HepG2 (cell line): ENCODE results near the gene CCL17. TPM values are rescaled to one million over a fixed set of nuclear protein-coding genes. Genes with fewer than 3 reads are reported as not detected.

Source experiments
- ATF7 ChIP-seq, 2 experiments: fragments of 450-650 bp in 1 of 2; sonication (generic) in 1 of 2; formaldehyde crosslinking in 1 of 2; IDR thresholded peaks; 2 replicates each; pipeline versions ENCODE4 v1.4.0 to v1.6.1; 2016 to 2020; ENCODE audit warnings: antibody characterized with exemption in 1 of 2, mild to moderate bottlenecking in 1 of 2, missing genetic modification reagents in 1 of 2
- BHLHE40 ChIP-seq: IDR thresholded peaks from 2 replicates; pipeline ENCODE4 v1.6.1; 2011; ENCODE audit warnings: low read length, improper control_type of control experiment
- CEBPB ChIP-seq: IDR thresholded peaks from 2 replicates; pipeline ENCODE4 v1.6.1; 2011; ENCODE audit warnings: low read depth, low read length, improper control_type of control experiment, borderline replicate concordance
- MAZ ChIP-seq, 2 experiments: sonication (generic) in 1 of 2; formaldehyde crosslinking in 1 of 2; IDR thresholded peaks; 2 replicates each; pipeline versions ENCODE4 v1.5.0 to v1.6.1; 2012 to 2020; ENCODE audit warnings: low read depth in 2 of 2, mild to moderate bottlenecking in 2 of 2, borderline replicate concordance in 1 of 2, improper control_type of control experiment in 1 of 2, low read length in 1 of 2, missing genetic modification reagents in 1 of 2, moderate library complexity in 1 of 2
- MTA1 ChIP-seq: sonication (generic); formaldehyde crosslinking; IDR thresholded peaks from 2 replicates; pipeline ENCODE4 v1.4.0; 2020; ENCODE audit warnings: missing genetic modification reagents, mild to moderate bottlenecking, borderline replicate concordance
- NFYC ChIP-seq: IDR thresholded peaks from 2 replicates; pipeline ENCODE4 v1.6.1; 2016; ENCODE audit warnings: missing genetic modification reagents, missing compliant biosample characterization
- NR2F2 ChIP-seq: IDR thresholded peaks from 2 replicates; pipeline ENCODE4 v1.6.1; 2012; ENCODE audit warnings: low read depth, inconsistent platforms, borderline replicate concordance
- POLR2A ChIP-seq, 2 experiments: IDR thresholded peaks; 2 replicates each; pipeline ENCODE4 v1.6.1; 2011; ENCODE audit warnings: low read depth in 2 of 2, low read length in 2 of 2, mild to moderate bottlenecking in 1 of 2, moderate library complexity in 1 of 2; ENCODE audit not compliant: insufficient read depth in 1 of 2
- RBM39 ChIP-seq: fragments of 200-400 bp; formaldehyde crosslinking; IDR thresholded peaks from one replicate; pipeline ENCODE4 v1.6.1; 2018; ENCODE audit warnings: antibody characterized with exemption, mild to moderate bottlenecking, low read depth, low read length; ENCODE audit not compliant: poor library complexity, severe bottlenecking
- REXO4 ChIP-seq: sonication (generic); formaldehyde crosslinking; IDR thresholded peaks from 2 replicates; pipeline ENCODE4 v1.8.0; 2022; ENCODE audit warnings: missing genetic modification reagents, mild to moderate bottlenecking, borderline replicate concordance
- RFX5 ChIP-seq: IDR thresholded peaks from 2 replicates; pipeline ENCODE4 v1.6.1; 2011; ENCODE audit warnings: low read depth, low read length, improper control_type of control experiment
- SKI ChIP-seq: fragments of 450-650 bp; IDR thresholded peaks from one replicate; pipeline ENCODE4 v1.6.1; 2018; ENCODE audit warnings: mild to moderate bottlenecking; ENCODE audit not compliant: partially characterized antibody
- ZNF138 ChIP-seq: sonication (generic); formaldehyde crosslinking; IDR thresholded peaks from 2 replicates; pipeline ENCODE4 v1.5.0; 2020; ENCODE audit warnings: mild to moderate bottlenecking, low read depth, missing genetic modification reagents
- ZNF230 ChIP-seq: sonication (generic); formaldehyde crosslinking; IDR thresholded peaks from 2 replicates; pipeline ENCODE4 v1.4.0; 2020; ENCODE audit warnings: mild to moderate bottlenecking, missing genetic modification reagents
- ZNF251 ChIP-seq: sonication (generic); formaldehyde crosslinking; IDR thresholded peaks from 2 replicates; pipeline ENCODE4 v1.9.0; 2021; ENCODE audit warnings: mild to moderate bottlenecking, missing genetic modification reagents
- ZNF34 ChIP-seq: sonication (generic); formaldehyde crosslinking; IDR thresholded peaks from 2 replicates; pipeline ENCODE4 v1.4.0; 2020; ENCODE audit warnings: mild to moderate bottlenecking, missing genetic modification reagents, borderline replicate concordance
- ZNF703 ChIP-seq: sonication (generic); formaldehyde crosslinking; IDR thresholded peaks from 2 replicates; pipeline ENCODE4 v1.5.1; 2020; ENCODE audit warnings: missing genetic modification reagents, mild to moderate bottlenecking, moderate library complexity, borderline replicate concordance
- polyA plus RNA-seq, 8 experiments: library from polyadenylated mRNA; depleted of rRNA in 3 of 8; stranded (reverse) in 7 of 8; unstranded in 1 of 8; fragments of >200 nt; fragmentation: Illumina TruSeq in 4 of 8; extraction: Trizol in 4 of 8; gene quantifications; 2 replicates each; pipeline versions ENCODE4 v1.2.1 to v1.2.3, GENCODE V29; 2011 to 2016; ENCODE audit warnings: low read depth in 4 of 8, missing spikeins in 1 of 8, mixed read lengths in 1 of 8; ENCODE audit not compliant: insufficient read depth in 1 of 8
- total RNA-seq, 5 experiments: library from RNA; depleted of rRNA; stranded (reverse); fragments of >200 nt; fragmentation: Illumina TruSeq; extraction: Trizol; gene quantifications; 2 replicates each; pipeline ENCODE4 v1.2.3, GENCODE V29; 2016; ENCODE audit warnings: low read depth in 1 of 5
- TF ChIP-seq, protein P1 (sequence below): sonication (generic); formaldehyde crosslinking; IDR thresholded peaks from 2 replicates; pipeline ENCODE4 v1.5.0; 2020; ENCODE audit warnings: mild to moderate bottlenecking, missing genetic modification reagents
- TF ChIP-seq, protein P2 (sequence below): sonication (generic); formaldehyde crosslinking; IDR thresholded peaks from 2 replicates; pipeline ENCODE4 v1.4.0; 2020; ENCODE audit warnings: missing genetic modification reagents; ENCODE audit errors: not compliant biosample characterization
- TF ChIP-seq, protein P3 (sequence below): sonication (generic); formaldehyde crosslinking; IDR thresholded peaks from 2 replicates; pipeline ENCODE4 v1.4.0; 2020; ENCODE audit warnings: missing genetic modification reagents, borderline replicate concordance

Gene CCL17
- total and polyA plus RNA-seq, 2 of the 13 experiments (the other 11 are each of a cell fraction or from before 2014, with no cell fraction given): not detected

DNA sequence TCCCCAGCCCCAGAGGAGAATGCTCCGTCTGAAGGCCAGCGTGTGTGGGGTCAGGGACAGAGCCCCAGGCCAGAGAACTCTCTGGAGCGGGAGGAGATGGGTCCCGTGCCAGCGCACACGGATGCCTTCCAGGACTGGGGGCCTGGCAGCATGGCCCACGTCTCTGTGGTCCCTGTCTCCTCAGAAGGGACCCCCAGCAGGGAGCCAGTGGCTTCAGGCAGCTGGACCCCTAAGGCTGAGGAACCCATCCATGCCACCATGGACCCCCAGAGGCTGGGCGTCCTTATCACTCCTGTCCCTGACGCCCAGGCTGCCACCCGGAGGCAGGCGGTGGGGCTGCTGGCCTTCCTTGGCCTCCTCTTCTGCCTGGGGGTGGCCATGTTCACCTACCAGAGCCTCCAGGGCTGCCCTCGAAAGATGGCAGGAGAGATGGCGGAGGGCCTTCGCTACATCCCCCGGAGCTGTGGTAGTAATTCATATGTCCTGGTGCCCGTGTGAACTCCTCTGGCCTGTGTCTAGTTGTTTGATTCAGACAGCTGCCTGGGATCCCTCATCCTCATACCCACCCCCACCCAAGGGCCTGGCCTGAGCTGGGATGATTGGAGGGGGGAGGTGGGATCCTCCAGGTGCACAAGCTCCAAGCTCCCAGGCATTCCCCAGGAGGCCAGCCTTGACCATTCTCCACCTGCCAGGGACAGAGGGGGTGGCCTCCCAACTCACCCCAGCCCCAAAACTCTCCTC is 21.9 kb upstream of the CCL17 start (continued):
- TF ChIP-seq RFX5 (no peak), MTA1 (no peak), ZNF230 (CRISPR knock-in tag) (no peak), ATF7 (IDR thresholded peaks at IDR 0.05) (no peak), ATF7 (CRISPR knock-in tag; IDR thresholded peaks at IDR 0.05) (no peak), POLR2A (IDR thresholded peaks at IDR 0.05; ENCODE audit: insufficient read depth in 1 of 2, low read depth in 2 of 2, low read length in 2 of 2) (no peak), CEBPB (no peak), SKI (no peak), ZNF703 (CRISPR knock-in tag) (no peak), NR2F2 (no peak), ZNF251 (CRISPR knock-in tag) (no peak), ZNF34 (CRISPR knock-in tag) (no peak), ZNF138 (no peak), BHLHE40 (no peak), REXO4 (CRISPR knock-in tag) (no peak), MAZ (IDR thresholded peaks at IDR 0.05; ENCODE audit: borderline replicate concordance, low read depth, low read length) (no peak), MAZ (CRISPR knock-in tag; IDR thresholded peaks at IDR 0.05; ENCODE audit: low read depth) (0 out of 2 replicates have a peak, but pooled peaks have one; percentile 33), NFYC (CRISPR knock-in tag) (no peak), RBM39 (peak; percentile 4)
- TF ChIP-seq, protein P1, sequence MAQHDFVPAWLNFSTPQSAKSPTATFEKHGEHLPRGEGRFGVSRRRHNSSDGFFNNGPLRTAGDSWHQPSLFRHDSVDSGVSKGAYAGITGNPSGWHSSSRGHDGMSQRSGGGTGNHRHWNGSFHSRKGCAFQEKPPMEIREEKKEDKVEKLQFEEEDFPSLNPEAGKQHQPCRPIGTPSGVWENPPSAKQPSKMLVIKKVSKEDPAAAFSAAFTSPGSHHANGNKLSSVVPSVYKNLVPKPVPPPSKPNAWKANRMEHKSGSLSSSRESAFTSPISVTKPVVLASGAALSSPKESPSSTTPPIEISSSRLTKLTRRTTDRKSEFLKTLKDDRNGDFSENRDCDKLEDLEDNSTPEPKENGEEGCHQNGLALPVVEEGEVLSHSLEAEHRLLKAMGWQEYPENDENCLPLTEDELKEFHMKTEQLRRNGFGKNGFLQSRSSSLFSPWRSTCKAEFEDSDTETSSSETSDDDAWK (CRISPR knock-in tag): no peak
- TF ChIP-seq, protein P2, sequence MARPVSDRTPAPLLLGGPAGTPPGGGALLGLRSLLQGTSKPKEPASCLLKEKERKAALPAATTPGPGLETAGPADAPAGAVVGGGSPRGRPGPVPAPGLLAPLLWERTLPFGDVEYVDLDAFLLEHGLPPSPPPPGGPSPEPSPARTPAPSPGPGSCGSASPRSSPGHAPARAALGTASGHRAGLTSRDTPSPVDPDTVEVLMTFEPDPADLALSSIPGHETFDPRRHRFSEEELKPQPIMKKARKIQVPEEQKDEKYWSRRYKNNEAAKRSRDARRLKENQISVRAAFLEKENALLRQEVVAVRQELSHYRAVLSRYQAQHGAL (CRISPR knock-in tag): no peak
- TF ChIP-seq, protein P3, sequence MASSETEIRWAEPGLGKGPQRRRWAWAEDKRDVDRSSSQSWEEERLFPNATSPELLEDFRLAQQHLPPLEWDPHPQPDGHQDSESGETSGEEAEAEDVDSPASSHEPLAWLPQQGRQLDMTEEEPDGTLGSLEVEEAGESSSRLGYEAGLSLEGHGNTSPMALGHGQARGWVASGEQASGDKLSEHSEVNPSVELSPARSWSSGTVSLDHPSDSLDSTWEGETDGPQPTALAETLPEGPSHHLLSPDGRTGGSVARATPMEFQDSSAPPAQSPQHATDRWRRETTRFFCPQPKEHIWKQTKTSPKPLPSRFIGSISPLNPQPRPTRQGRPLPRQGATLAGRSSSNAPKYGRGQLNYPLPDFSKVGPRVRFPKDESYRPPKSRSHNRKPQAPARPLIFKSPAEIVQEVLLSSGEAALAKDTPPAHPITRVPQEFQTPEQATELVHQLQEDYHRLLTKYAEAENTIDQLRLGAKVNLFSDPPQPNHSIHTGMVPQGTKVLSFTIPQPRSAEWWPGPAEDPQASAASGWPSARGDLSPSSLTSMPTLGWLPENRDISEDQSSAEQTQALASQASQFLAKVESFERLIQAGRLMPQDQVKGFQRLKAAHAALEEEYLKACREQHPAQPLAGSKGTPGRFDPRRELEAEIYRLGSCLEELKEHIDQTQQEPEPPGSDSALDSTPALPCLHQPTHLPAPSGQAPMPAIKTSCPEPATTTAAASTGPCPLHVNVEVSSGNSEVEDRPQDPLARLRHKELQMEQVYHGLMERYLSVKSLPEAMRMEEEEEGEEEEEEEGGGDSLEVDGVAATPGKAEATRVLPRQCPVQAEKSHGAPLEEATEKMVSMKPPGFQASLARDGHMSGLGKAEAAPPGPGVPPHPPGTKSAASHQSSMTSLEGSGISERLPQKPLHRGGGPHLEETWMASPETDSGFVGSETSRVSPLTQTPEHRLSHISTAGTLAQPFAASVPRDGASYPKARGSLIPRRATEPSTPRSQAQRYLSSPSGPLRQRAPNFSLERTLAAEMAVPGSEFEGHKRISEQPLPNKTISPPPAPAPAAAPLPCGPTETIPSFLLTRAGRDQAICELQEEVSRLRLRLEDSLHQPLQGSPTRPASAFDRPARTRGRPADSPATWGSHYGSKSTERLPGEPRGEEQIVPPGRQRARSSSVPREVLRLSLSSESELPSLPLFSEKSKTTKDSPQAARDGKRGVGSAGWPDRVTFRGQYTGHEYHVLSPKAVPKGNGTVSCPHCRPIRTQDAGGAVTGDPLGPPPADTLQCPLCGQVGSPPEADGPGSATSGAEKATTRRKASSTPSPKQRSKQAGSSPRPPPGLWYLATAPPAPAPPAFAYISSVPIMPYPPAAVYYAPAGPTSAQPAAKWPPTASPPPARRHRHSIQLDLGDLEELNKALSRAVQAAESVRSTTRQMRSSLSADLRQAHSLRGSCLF (CRISPR knock-in tag): no peak
